Heart right ventricle (tissue), 16 donors: ENCODE measurements around the gene ZBED1. TPM values are rescaled to one million over a fixed set of nuclear protein-coding genes. Genes with fewer than 3 reads are reported as not detected.
A peak's percentile ranks its signal among the peaks of the same experiment; 100 is the strongest.
"Not testable (repeated sequence)": the region's sequence is repeated elsewhere in the genome, so short reads cannot be mapped to it uniquely, and the experiment has no call there.

Source experiments
- ATAC-seq, 8 donors: fragments of 200-7000 bp; cut with Tn5 transposase; one replicate each; pipeline ENCODE4 v1.9.1; 2020; ENCODE audit warnings: mild to moderate bottlenecking in 8 of 8, moderate library complexity in 8 of 8, moderate number of reproducible peaks in 1 of 8
- DNase-seq, 2 donors: peaks; one replicate each; pipeline ENCODE4 v3.0.0-alpha.2; 2020
- H3K27ac ChIP-seq, 10 donors: fragments of 200-600 bp; sonication (generic) in 2 of 10; one replicate each; pipeline versions ENCODE4 v1.5.0 to v1.8.0; 2020 to 2022; ENCODE audit warnings: mild to moderate bottlenecking in 3 of 10
- H3K27me3 ChIP-seq, 7 donors: fragments of 200-600 bp; one replicate each; pipeline ENCODE4 v1.8.0; 2021 to 2022; ENCODE audit warnings: mild to moderate bottlenecking in 2 of 7
- H3K36me3 ChIP-seq, 9 donors: fragments of 200-600 bp; sonication (generic) in 1 of 9; one replicate each; pipeline versions ENCODE4 v1.5.0 to v1.8.0; 2020 to 2022; ENCODE audit warnings: mild to moderate bottlenecking in 2 of 9
- H3K4me1 ChIP-seq, 9 donors: fragments of 200-600 bp; sonication (generic) in 1 of 9; one replicate each; pipeline versions ENCODE4 v1.5.0 to v1.8.0; 2020 to 2022; ENCODE audit warnings: mild to moderate bottlenecking in 4 of 9
- H3K4me3 ChIP-seq, 10 donors: fragments of 200-600 bp; sonication (generic) in 2 of 10; one replicate each; pipeline versions ENCODE4 v1.5.0 to v1.8.0; 2020 to 2022; ENCODE audit warnings: mild to moderate bottlenecking in 7 of 10, moderate library complexity in 2 of 10
- H3K9me3 ChIP-seq, 11 donors: fragments of 200-600 bp in 10 of 11; sonication (generic) in 2 of 11; one replicate each; pipeline versions ENCODE4 v1.5.0 to v1.8.0; 2013 to 2022; ENCODE audit warnings: mild to moderate bottlenecking in 2 of 11, control low read depth in 1 of 11, moderate library complexity in 1 of 11
- WGBS, 2 donors: extraction: QIAGEN DNeasy Blood & Tissue Kit; methylation state at CpG; one replicate each; pipeline ENCODE4 v1.1.7; 2013; ENCODE audit warnings: inconsistent platforms in 1 of 2; 5-methylcytosine and 5-hydroxymethylcytosine counted together
- intact Hi-C, 10 donors: fragments of 100-400 bp; cut with DNase I; formaldehyde crosslinking; loops; one replicate each; pipeline versions ENCODE4 v1.11.1 to v1.14.2; 2022
- polyA plus RNA-seq, 2 donors: library from polyadenylated mRNA; stranded (reverse); fragments of 200-250 nt; gene quantifications; one replicate each; pipeline ENCODE4 v1.2.3, GENCODE V29; 2013
- total RNA-seq, 10 donors: library from RNA; stranded (reverse); fragmentation: NEBNext Ultra II Directional in 3 of 10; extraction: Animal tissue kit (Norgen Biotek cat#: 25700) in 3 of 10; gene quantifications; one replicate each; pipeline versions ENCODE4 v1.2.1 to v1.2.4, GENCODE V29; 2021 to 2023
- TF ChIP-seq, protein P1 (sequence below), 9 donors: fragments of 200-600 bp; sonication (generic) in 2 of 9; IDR thresholded peaks; one replicate each; pipeline versions ENCODE4 v1.5.0 to v1.8.0; 2021 to 2022; ENCODE audit warnings: antibody characterized with exemption in 9 of 9, mild to moderate bottlenecking in 5 of 9, moderate library complexity in 1 of 9
- donor health status: Arrhythmogenic right ventricular cardiomyopathy.
- donor health status: ischemic (EF 13 %, LVEDD 7.1; RV severe dilation, severe dysfunction).
- donor health status: healthy with polysubstance abuse.
- donor health status: DM: no; HTN: yes; CAD: no.
- donor health status: DM: no; HTN: no; CAD: no.
- donor health status: ischemic (EF 25% LVEDD 6.9; RV normal size, moderate dysfunction).
- donor health status: ischemic (EF 25% LVEDD 5.7; RV mildly dilated, moderate dysfunction).
- donor health status: healthy.
- donor health status: DM: yes; HTN: yes; CAD: no.
- donor health status: Ischemic cardiomyopathy.
- donor health status: ischemic (EF 35%, LVEDD 5.7; RV mildly dilated, moderate dysfunction).
- donor health status: nonischemic (EF 11% LVEDD 7.7; RV severe dilation, severe dysfunction).
- donor health status: DM: yes; HTN: yes; CAD: no.
- donor health status: PGD.
- donor health status: ischemic (EF 29% LVEDD 5.4; RV normal size, mild dysfunction).
- donor health status: nonischemic (EF 23%, LVEDD 6.1; RV moderate dilation, normal function).

Gene ZBED1
- total and polyA plus RNA-seq, 12 donors: 19.0 to 60.8 (median 53.1) TPM

DNA sequence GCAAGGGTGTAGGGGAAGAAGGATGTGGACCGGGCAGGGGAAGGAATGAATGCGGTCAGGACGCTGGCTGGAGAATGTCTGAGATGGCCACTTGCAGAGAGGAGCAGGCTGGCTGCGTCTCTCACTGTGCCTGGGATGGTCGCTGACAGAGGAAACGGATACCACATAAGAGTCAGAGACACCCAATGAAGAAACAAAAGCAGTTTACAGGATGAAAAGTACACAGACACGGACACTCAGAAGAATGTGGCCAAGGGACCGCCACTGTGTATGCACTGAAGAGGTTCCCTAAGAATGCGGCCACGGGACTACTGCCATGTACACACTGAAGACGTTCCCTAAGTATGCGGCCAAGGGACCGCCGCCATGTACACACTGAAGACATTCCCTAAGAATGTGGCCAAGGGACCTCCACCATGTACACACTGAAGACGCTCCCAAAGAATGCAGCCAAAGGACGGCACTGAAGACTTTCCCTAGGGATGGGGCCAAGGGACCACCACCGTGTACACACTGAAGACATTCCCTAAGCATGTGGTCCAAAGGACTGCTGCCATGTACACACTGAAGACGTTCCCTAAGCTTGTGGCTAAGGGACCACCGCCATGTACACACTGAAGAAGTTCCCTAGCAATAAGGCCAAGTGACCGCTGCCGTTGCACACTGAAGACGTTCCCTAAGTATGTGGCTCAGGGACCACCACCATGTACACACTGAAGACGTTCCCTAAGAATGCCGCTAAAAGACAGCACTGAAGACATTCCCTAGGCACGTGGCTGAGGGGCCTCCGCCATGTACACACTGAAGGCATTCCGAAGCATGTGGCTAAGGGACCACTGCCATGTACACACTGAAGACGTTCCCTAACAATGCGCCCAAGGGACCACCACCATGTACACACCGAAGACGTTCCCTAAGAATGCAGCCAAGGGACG is 32.2 kb downstream of the ZBED1 start:
- Histone ChIP-seq H3K27me3 (no peaks in the 10 kb centered on the region), H3K9me3 (no peaks in the 10 kb centered on the region), H3K27ac (no peak overlapping the region), H3K4me1 (no peaks in the 10 kb centered on the region), H3K36me3 (no peaks in the 10 kb centered on the region), H3K4me3 (no peak overlapping the region)
- intact Hi-C loops: no loop called here
- TF ChIP-seq, protein P1, sequence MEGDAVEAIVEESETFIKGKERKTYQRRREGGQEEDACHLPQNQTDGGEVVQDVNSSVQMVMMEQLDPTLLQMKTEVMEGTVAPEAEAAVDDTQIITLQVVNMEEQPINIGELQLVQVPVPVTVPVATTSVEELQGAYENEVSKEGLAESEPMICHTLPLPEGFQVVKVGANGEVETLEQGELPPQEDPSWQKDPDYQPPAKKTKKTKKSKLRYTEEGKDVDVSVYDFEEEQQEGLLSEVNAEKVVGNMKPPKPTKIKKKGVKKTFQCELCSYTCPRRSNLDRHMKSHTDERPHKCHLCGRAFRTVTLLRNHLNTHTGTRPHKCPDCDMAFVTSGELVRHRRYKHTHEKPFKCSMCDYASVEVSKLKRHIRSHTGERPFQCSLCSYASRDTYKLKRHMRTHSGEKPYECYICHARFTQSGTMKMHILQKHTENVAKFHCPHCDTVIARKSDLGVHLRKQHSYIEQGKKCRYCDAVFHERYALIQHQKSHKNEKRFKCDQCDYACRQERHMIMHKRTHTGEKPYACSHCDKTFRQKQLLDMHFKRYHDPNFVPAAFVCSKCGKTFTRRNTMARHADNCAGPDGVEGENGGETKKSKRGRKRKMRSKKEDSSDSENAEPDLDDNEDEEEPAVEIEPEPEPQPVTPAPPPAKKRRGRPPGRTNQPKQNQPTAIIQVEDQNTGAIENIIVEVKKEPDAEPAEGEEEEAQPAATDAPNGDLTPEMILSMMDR (IDR thresholded peaks at IDR 0.05): no peak
- no peak for ATAC-seq
- no peak for DNase-seq
- WGBS, 2 donors: 89 to 91% methylated on average over 32 of the region's 32 CpGs

DNA sequence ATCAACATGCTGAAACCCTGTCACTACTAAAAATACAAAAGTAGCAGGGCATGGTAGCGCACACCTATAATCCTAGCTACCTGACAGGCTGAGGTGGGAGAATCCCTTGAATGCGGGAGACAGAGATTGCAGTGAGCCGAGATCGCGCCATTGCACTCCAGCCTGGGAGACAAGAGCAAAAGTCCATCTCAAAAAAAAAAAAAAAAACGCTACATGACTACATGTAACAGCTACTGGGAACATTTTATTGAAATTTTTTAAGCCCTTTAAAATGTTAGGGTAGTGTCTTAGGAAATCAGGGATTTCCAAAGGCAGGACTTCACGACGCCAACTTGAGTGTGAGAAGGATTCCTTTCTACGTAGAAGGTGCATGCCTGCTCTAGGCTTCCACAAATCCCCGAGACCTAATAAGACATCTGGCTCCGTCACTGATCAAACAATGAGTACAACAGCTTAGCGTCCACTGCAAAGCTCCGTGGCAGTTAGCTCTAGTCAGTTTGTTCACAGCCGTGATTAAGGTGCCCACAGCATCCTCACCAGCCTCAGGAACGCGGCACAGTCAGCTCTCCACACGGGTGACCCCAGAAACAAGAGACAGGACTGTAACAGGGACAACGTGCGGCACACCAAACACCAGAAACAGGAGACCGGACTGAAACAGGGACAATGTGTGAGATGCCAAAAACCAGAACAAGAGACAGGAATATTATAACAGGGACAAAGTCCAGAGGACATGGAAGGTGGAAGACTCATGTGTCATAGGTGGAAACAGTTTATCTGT is 33.7 kb downstream of the ZBED1 start:
- intact Hi-C loops: no loop called here
- no peaks in the 10 kb centered on the region for H3K27me3 ChIP-seq
- ATAC-seq (no peak), DNase-seq (no peak)
- WGBS, 2 donors: 87 to 90% methylated on average over 20 of the region's 20 CpGs
- no peaks in the 10 kb centered on the region for H3K36me3 ChIP-seq
- TF ChIP-seq, protein P1 (IDR thresholded peaks at IDR 0.05): no peak
- H3K4me3 ChIP-seq: no peak overlapping the region
- no peak overlapping the region for H3K27ac ChIP-seq
- H3K9me3 ChIP-seq: no peaks in the 10 kb centered on the region
- H3K4me1 ChIP-seq: peaks cover 0 to 11% (median 0%) of the 10 kb centered on the region in 9 donors

DNA sequence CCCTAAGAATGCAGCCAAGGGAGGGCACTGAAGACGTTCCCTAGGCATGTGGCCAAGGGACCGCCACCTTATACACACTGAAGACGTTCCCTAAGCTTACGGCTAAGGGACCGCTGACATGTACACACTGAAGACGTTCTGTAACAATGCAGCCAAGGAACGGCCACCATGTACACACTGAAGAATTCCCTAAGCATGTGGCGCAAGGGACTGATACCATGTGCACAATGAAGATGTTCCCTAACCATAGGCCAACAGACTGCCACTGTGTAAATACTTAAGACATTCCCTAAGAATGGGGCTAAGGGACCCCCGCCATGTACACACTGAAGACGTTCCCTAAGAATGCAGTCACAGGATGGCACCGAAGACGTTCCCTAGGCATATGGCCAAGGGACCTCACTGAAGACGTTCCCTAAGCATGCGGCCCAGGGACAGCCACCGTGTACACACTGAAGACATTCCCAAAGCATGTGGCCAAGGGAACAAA is 36.1 kb downstream of the ZBED1 start:
- WGBS, 2 donors: 89 to 90% methylated on average over 15 of the region's 15 CpGs
- no peak overlapping the region for H3K4me3 ChIP-seq
- TF ChIP-seq, protein P1 (IDR thresholded peaks at IDR 0.05): no peak
- DNase-seq (no peak), ATAC-seq (no peak)
- no peaks in the 10 kb centered on the region for H3K9me3 ChIP-seq
- no peaks in the 10 kb centered on the region for H3K27me3 ChIP-seq
- H3K36me3 ChIP-seq: no peaks in the 10 kb centered on the region
- H3K4me1 ChIP-seq: peaks cover 0 to 16% (median 0%) of the 10 kb centered on the region in 9 donors
- no peak overlapping the region for H3K27ac ChIP-seq
- intact Hi-C loops: no loop called here

DNA sequence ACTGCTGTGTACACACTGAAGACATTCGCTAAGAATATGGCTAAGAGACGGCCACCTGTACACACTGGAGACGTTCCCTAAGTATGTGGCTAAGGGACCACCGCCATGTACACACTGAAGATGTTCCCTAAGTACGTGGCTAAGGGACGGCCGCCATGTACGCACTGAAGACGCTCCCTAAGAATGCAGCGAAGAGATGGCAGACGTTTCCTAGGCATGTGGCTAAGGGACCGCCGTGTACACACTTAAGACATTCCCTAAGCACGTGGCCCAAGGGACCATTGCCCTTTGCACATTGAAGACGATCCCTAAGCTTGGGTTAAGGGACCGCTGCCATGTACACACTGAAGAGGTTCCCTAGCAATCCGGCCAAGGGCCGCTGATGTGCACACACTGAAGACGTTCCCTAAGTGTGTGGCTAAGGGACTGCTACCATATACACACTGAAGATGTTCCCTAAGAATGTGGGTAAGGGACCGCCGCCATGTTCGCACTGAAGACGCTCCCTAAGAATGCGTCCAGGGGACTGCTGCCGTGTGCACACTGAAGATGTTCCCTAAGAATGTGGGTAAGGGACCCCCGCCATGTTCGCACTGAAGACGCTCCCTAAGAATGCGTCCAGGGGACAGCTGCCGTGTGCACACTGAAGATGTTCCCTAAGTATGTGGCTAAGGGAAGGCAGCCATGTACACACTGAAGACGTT is 36.7 kb downstream of the ZBED1 start:
- Histone ChIP-seq H3K36me3 (no peaks in the 10 kb centered on the region), H3K27ac (no peak overlapping the region), H3K4me3 (no peak overlapping the region), H3K9me3 (no peaks in the 10 kb centered on the region), H3K4me1 (peaks cover 0 to 16% (median 0%) of the 10 kb centered on the region in 9 donors), H3K27me3 (no peaks in the 10 kb centered on the region)
- WGBS, 2 donors: 86 to 87% methylated on average over 26 to 31 of the region's 31 CpGs
- DNase-seq (no peak), ATAC-seq (peak in 1 of 8 donors; percentile 25)
- intact Hi-C loops: no loop called here
- TF ChIP-seq, protein P1 (IDR thresholded peaks at IDR 0.05): no peak

DNA sequence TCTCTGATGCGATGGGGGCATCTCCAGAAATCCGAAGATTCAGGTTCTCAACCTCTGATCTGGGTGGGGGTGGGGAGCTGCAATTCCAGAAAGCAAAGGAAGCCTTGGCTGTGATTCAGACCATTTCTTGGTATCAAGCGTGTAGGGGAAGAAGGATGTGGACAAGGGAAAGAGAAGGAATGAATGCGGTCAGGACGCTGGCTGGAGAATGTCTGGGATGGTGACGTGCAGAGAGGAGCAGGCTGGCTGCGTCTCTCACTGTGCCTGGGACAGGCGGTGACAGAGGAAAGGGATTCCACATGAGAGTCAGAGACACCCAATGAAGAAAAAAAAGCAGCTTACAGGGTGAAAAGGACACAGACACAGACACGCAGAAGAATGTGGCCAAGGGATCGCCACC is 37.3 kb downstream of the ZBED1 start:
- 57 to 65% methylated on average over 10 of the region's 10 CpGs for WGBS, 2 donors
- DNase-seq, H3K4me3 ChIP-seq, H3K36me3 ChIP-seq, H3K27me3 ChIP-seq, intact Hi-C loops, H3K27ac ChIP-seq, ATAC-seq, H3K9me3 ChIP-seq: not testable (repeated sequence)
- H3K4me1 ChIP-seq: peaks cover 0 to 16% (median 0%) of the 10 kb centered on the region in 9 donors
